HepG2 (cell line): ENCODE data around the gene TPST2. TPM values are rescaled to one million over a fixed set of nuclear protein-coding genes. Genes with fewer than 3 reads are reported as not detected.

ENCODE experiments used
- ATAC-seq: fragments of 200-7000 bp; cut with Tn5 transposase; 3 replicates; pipeline ENCODE4 v1.9.1; 2020; ENCODE audit warnings: mild to moderate bottlenecking, moderate library complexity
- BruUV-seq: library from RNA; stranded (reverse); fragments of 400-500 nt; replicated peaks from 2 replicates; lab custom pipeline; 2021; lab: Mats Ljungman, UMichigan
- CTCF ChIA-PET: fragments of 300-600 bp; formaldehyde crosslinking; extraction: SDS; loops from one replicate; lab custom pipeline; 2021; ENCODE audit warnings: low total read pairs, inconsistent platforms, low intra/inter-chr PET ratio; lab: Yijun Ruan, JAX
- POLR2A ChIA-PET: fragments of 350-600 bp; sonication (Branson Sonifier 250); formaldehyde crosslinking; loops from one replicate; lab custom pipeline; 2020; ENCODE audit warnings: antibody characterized with exemption, inconsistent platforms; lab: Yijun Ruan, JAX
- DNase-seq: peaks from one replicate; pipeline ENCODE4 v3.0.0-alpha.2; 2015; ENCODE audit warnings: low spot score
- FAIRE-seq: peaks from 3 replicates; lab custom pipeline; 2011; peaks lifted over from hg19 to GRCh38; lab: Jason Lieb, UNC
- H2AFZ ChIP-seq: one replicate; pipeline ENCODE4 v1.6.1; 2011; ENCODE audit warnings: low read length, inconsistent platforms
- H3K27ac ChIP-seq: fragments of 300-600 bp; 3 replicates; pipeline ENCODE4 v1.8.0; 2011; ENCODE audit warnings: mixed run types, mild to moderate bottlenecking, mixed read lengths, low read length, inconsistent platforms; ENCODE audit not compliant: insufficient read depth; ENCODE audit errors: extremely low read length
- H3K27me3 ChIP-seq, 2 experiments: fragments of 200-600 bp in 1 of 2; 2 replicates in 1 of 2; 3 replicates in 1 of 2; pipeline versions ENCODE4 v1.6.0 to v1.8.0; 2011; ENCODE audit warnings: low read length in 2 of 2, mild to moderate bottlenecking in 2 of 2, moderate library complexity in 2 of 2, inconsistent platforms in 1 of 2; ENCODE audit not compliant: insufficient read depth in 2 of 2, control insufficient read depth in 1 of 2
- H3K36me3 ChIP-seq, 2 experiments: fragments of 200-600 bp in 1 of 2; replicated peaks in 1 of 2; 2 replicates in 1 of 2; 3 replicates in 1 of 2; pipeline versions ENCODE4 v1.5.1 to v1.8.0; 2011; ENCODE audit warnings: low read length in 2 of 2, inconsistent platforms in 1 of 2; ENCODE audit not compliant: insufficient read depth in 2 of 2, control insufficient read depth in 1 of 2
- H3K4me1 ChIP-seq: 2 replicates; pipeline ENCODE4 v1.5.1; 2012; ENCODE audit warnings: low read length, inconsistent platforms; ENCODE audit not compliant: insufficient read depth
- H3K4me2 ChIP-seq: 2 replicates; pipeline ENCODE4 v1.6.0; 2011; ENCODE audit warnings: low read depth, low read length, inconsistent platforms
- H3K4me3 ChIP-seq, 3 experiments: fragments of 200-600 bp in 1 of 3; sonication (generic), shearing (Covaris generic) in 1 of 3; replicated peaks in 1 of 3; 2 replicates each; pipeline ENCODE4 v1.5.1; 2011 to 2016; ENCODE audit warnings: low read length in 3 of 3, inconsistent platforms in 2 of 3, low read depth in 2 of 3, mild to moderate bottlenecking in 2 of 3, control low read depth in 1 of 3, mixed read lengths in 1 of 3; ENCODE audit not compliant: insufficient read depth in 1 of 3
- H3K79me2 ChIP-seq: one replicate; pipeline ENCODE4 v1.6.1; 2011; ENCODE audit warnings: low read length, inconsistent platforms; ENCODE audit not compliant: insufficient read depth
- H3K9ac ChIP-seq: 2 replicates; pipeline ENCODE4 v1.6.0; 2011; ENCODE audit warnings: mild to moderate bottlenecking, low read depth, low read length, inconsistent platforms; ENCODE audit not compliant: insufficient read depth
- H3K9me3 ChIP-seq: 2 replicates; pipeline ENCODE4 v1.5.1; 2012; ENCODE audit warnings: mild to moderate bottlenecking, low read length
- H4K20me1 ChIP-seq: 2 replicates; pipeline ENCODE4 v1.6.0; 2011; ENCODE audit warnings: inconsistent platforms, mild to moderate bottlenecking, low read length, moderate library complexity; ENCODE audit not compliant: insufficient read depth
- FLYWCH1 ChIP-seq: sonication (generic); formaldehyde crosslinking; IDR thresholded peaks from 2 replicates; pipeline ENCODE4 v1.8.1; 2023; ENCODE audit warnings: mild to moderate bottlenecking, missing genetic modification reagents
- GATAD1 ChIP-seq: IDR thresholded peaks from 2 replicates; pipeline ENCODE4 v1.6.1; 2016; ENCODE audit warnings: missing genetic modification reagents, missing compliant biosample characterization
- KDM3A ChIP-seq: IDR thresholded peaks from 2 replicates; pipeline ENCODE4 v1.6.1; 2018; ENCODE audit warnings: low read depth, missing compliant biosample characterization
- MTF2 ChIP-seq: sonication (generic); formaldehyde crosslinking; IDR thresholded peaks from 2 replicates; pipeline ENCODE4 v1.5.0; 2020; ENCODE audit warnings: missing genetic modification reagents, borderline replicate concordance
- PITX1 ChIP-seq: sonication (generic); formaldehyde crosslinking; IDR thresholded peaks from 2 replicates; pipeline ENCODE4 v1.5.1; 2020; ENCODE audit warnings: mild to moderate bottlenecking, missing genetic modification reagents
- RARG ChIP-seq: sonication (generic); formaldehyde crosslinking; IDR thresholded peaks from 2 replicates; pipeline ENCODE4 v1.4.0; 2020; ENCODE audit warnings: low read depth, mild to moderate bottlenecking, missing genetic modification reagents
- ZC3H13 ChIP-seq: sonication (generic); formaldehyde crosslinking; IDR thresholded peaks from 2 replicates; pipeline ENCODE4 v1.8.1; 2023; ENCODE audit warnings: mild to moderate bottlenecking, missing genetic modification reagents, moderate library complexity
- ZNF282 ChIP-seq: fragments of 450-650 bp; IDR thresholded peaks from 2 replicates; pipeline ENCODE4 v1.6.1; 2018; ENCODE audit not compliant: partially characterized antibody
- ZNF317 ChIP-seq: sonication (generic); formaldehyde crosslinking; IDR thresholded peaks from 2 replicates; pipeline ENCODE4 v1.5.0; 2020; ENCODE audit warnings: mild to moderate bottlenecking, missing genetic modification reagents
- ZNF550 ChIP-seq: sonication (generic); formaldehyde crosslinking; IDR thresholded peaks from 2 replicates; pipeline ENCODE4 v1.4.0; 2020; ENCODE audit warnings: mild to moderate bottlenecking, missing genetic modification reagents, borderline replicate concordance
- ZNF552 ChIP-seq: sonication (generic); formaldehyde crosslinking; IDR thresholded peaks from 2 replicates; pipeline ENCODE4 v1.9.0; 2022; ENCODE audit warnings: missing genetic modification reagents, mild to moderate bottlenecking, borderline replicate concordance
- WGBS: methylation state at CpG from one replicate; pipeline ENCODE4 v1.1.6; 2017; ENCODE audit warnings: low lambda C conversion rate; 5-methylcytosine and 5-hydroxymethylcytosine counted together
- in situ Hi-C: cut with HindIII; loops from 2 replicates; pipeline ENCODE4 v1.10.0; 2017; ENCODE audit warnings: low pct_unique_long_range_greater_than_20kb; ENCODE audit not compliant: extremely low pct_ligation_motif_present
- intact Hi-C: fragments of 100-400 bp; cut with micrococcal nuclease; formaldehyde crosslinking; loops from one replicate; pipeline ENCODE4 v1.10.0; 2022; ENCODE audit not compliant: unreplicated experiment
- polyA plus RNA-seq, 8 experiments: library from polyadenylated mRNA; depleted of rRNA in 3 of 8; stranded (reverse) in 7 of 8; unstranded in 1 of 8; fragments of >200 nt; fragmentation: Illumina TruSeq in 4 of 8; extraction: Trizol in 4 of 8; gene quantifications; 2 replicates each; pipeline versions ENCODE4 v1.2.1 to v1.2.3, GENCODE V29; 2011 to 2016; ENCODE audit warnings: low read depth in 4 of 8, missing spikeins in 1 of 8, mixed read lengths in 1 of 8; ENCODE audit not compliant: insufficient read depth in 1 of 8
- total RNA-seq, 5 experiments: library from RNA; depleted of rRNA; stranded (reverse); fragments of >200 nt; fragmentation: Illumina TruSeq; extraction: Trizol; gene quantifications; 2 replicates each; pipeline ENCODE4 v1.2.3, GENCODE V29; 2016; ENCODE audit warnings: low read depth in 1 of 5
- TF ChIP-seq, protein P1 (sequence below): sonication (generic); formaldehyde crosslinking; conservative IDR thresholded peaks from 2 replicates; pipeline ENCODE4 v1.8.0; 2022; ENCODE audit warnings: missing genetic modification reagents
- TF ChIP-seq, protein P2 (sequence below): sonication (generic); formaldehyde crosslinking; IDR thresholded peaks from 2 replicates; pipeline ENCODE4 v1.5.0; 2020; ENCODE audit warnings: mild to moderate bottlenecking, missing genetic modification reagents

The TPST2 gene
- total and polyA plus RNA-seq, 2 of the 13 experiments (the other 11 are each of a cell fraction or from before 2014, with no cell fraction given) = 15.2 to 23.8 TPM

DNA sequence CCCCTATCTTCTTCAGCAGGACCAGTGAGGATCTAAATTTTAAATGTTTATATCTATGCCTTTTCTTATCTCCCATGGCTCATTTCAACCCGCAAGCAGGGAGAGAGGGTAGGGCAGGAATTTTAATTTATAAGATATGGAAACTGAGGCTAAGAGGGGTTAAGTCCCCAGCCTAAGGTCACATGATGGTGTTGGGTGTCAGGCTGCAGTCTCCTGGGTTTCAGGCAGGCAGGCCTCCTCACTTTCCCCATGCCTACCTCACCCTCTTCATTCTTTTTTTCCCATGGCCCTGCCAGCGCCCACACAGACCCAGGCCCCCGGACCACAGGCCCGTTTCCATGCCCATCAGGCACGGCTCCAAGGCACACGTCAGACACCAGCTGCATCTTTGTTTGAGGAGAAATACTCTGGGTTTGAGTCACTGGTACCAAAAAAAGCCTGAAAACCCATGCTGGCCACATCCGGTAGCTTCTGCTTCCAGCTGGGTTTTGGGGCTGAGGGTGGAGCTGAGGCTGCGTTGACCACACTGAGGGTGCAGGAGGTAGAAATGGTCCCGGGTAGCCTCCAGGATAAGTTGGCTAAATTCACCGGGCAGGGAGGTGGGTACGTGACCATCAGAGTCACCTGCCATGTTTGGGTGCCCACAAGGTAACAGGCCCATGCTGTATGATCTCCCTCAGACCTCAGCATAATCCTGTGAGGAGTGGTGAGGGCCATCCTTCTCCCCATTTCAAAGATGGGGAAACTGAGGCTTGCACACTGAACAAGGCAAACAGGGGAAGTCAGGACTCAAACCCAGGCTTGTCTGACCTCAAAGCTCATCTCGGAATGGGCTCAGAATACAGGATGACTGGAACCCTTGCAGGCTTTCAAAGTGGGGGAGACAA lies 20.4 kb upstream of the TPST2 start (continued):
- TF ChIP-seq, protein P1, sequence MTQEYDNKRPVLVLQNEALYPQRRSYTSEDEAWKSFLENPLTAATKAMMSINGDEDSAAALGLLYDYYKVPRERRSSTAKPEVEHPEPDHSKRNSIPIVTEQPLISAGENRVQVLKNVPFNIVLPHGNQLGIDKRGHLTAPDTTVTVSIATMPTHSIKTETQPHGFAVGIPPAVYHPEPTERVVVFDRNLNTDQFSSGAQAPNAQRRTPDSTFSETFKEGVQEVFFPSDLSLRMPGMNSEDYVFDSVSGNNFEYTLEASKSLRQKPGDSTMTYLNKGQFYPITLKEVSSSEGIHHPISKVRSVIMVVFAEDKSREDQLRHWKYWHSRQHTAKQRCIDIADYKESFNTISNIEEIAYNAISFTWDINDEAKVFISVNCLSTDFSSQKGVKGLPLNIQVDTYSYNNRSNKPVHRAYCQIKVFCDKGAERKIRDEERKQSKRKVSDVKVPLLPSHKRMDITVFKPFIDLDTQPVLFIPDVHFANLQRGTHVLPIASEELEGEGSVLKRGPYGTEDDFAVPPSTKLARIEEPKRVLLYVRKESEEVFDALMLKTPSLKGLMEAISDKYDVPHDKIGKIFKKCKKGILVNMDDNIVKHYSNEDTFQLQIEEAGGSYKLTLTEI (CRISPR knock-in tag) = no peak
- no peak for TF ChIP-seq ZNF550
- no peak for TF ChIP-seq ZNF317
- no peak for TF ChIP-seq PITX1 (CRISPR knock-in tag)
- no peak for TF ChIP-seq ZNF282

DNA sequence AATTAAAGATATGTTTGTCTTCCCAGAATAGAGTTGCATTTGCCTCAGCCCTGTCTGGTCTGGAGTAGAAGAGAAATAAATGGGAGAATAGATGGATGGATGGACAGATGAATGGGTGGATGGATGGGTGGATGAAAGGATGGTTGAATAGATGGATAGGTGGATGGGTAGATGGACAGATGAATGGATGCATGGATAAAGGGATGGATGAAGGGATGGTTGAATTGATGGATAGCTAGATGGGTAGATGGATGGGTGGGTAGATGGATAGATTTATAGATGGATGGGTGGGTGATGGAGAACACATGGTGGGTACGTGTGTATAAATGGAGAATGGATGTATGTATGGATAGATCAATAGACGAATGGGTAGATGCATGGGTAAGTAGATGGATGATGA lies 19.4 kb upstream of the TPST2 start:
- H3K36me3 ChIP-seq = no peaks in the 10 kb centered on the region
- intact Hi-C loops = no loop called here
- TF ChIP-seq FLYWCH1 = no peak
- TF ChIP-seq MTF2 (CRISPR knock-in tag) = no peak
- TF ChIP-seq RARG (CRISPR knock-in tag) = no peak
- TF ChIP-seq GATAD1 (CRISPR knock-in tag) = no peak
- TF ChIP-seq ZNF552 (CRISPR knock-in tag) = no peak
- TF ChIP-seq ZC3H13 = no peak
- TF ChIP-seq, protein P2, sequence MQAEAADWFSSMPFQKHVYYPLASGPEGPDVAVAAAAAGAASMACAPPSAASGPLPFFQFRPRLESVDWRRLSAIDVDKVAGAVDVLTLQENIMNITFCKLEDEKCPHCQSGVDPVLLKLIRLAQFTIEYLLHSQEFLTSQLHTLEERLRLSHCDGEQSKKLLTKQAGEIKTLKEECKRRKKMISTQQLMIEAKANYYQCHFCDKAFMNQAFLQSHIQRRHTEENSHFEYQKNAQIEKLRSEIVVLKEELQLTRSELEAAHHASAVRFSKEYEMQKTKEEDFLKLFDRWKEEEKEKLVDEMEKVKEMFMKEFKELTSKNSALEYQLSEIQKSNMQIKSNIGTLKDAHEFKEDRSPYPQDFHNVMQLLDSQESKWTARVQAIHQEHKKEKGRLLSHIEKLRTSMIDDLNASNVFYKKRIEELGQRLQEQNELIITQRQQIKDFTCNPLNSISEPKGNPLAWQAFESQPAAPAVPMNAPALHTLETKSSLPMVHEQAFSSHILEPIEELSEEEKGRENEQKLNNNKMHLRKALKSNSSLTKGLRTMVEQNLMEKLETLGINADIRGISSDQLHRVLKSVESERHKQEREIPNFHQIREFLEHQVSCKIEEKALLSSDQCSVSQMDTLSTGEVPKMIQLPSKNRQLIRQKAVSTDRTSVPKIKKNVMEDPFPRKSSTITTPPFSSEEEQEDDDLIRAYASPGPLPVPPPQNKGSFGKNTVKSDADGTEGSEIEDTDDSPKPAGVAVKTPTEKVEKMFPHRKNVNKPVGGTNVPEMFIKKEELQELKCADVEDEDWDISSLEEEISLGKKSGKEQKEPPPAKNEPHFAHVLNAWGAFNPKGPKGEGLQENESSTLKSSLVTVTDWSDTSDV (CRISPR knock-in tag) = no peak
- no peak for TF ChIP-seq KDM3A (CRISPR knock-in tag)
- WGBS = 2% methylated on average over 2 of the region's 2 CpGs
- H3K9ac ChIP-seq = no peak overlapping the region
- ATAC-seq (no peak), DNase-seq (no peak), FAIRE-seq (no peak)
- H3K79me2 ChIP-seq = no peaks in the 10 kb centered on the region
- ChIA-PET CTCF (no interaction called here), POLR2A (interaction anchor here (0.6 kb wide), 1 partner anchor 236 kb away, joined by 3 read pairs; no protein-coding TSS in a partner anchor)
- in situ Hi-C loops = no loop called here
- H2AFZ ChIP-seq = no peak overlapping the region
- H3K4me2 ChIP-seq = no peak overlapping the region
- peaks cover 0 to 6% of the 10 kb centered on the region in 2 experiments; a peak in 1 of 5 replicates for H3K27me3 ChIP-seq
- no TSS peak for BruUV-seq
- no peaks in the 10 kb centered on the region for H3K9me3 ChIP-seq
- no peaks in the 10 kb centered on the region for H4K20me1 ChIP-seq
- H3K27ac ChIP-seq = no peak overlapping the region
- no peak overlapping the region for H3K4me3 ChIP-seq
- no peaks in the 10 kb centered on the region for H3K4me1 ChIP-seq
